OCI-LY3 (cell line): ENCODE results near the gene BCL7A.

Experiments used
- H2AFZ ChIP-seq: fragments of 200-600, 300-600 bp; shearing (Covaris generic); 2 replicates; pipeline ENCODE4 v1.6.0; 2014; ENCODE audit warnings: antibody characterized with exemption, low read depth, low read length
- H3K27ac ChIP-seq: fragments of 200-600, 300-600 bp; sonication (generic); 2 replicates; pipeline ENCODE4 v1.5.1; 2014; ENCODE audit warnings: mild to moderate bottlenecking, low read length, moderate library complexity, mixed read lengths
- H3K27me3 ChIP-seq: fragments of 200-600, 300-600 bp; sonication (generic); 2 replicates; pipeline ENCODE4 v1.6.1; 2014; ENCODE audit warnings: low read depth, low read length, mixed read lengths
- H3K36me3 ChIP-seq: fragments of 200-600, 300-600 bp; sonication (generic); replicated peaks from 2 replicates; pipeline ENCODE3; 2014; ENCODE audit warnings: low read depth, low read length, mixed read lengths
- H3K4me1 ChIP-seq: fragments of 300-600, 200-600 bp; sonication (generic); 2 replicates; pipeline ENCODE4 v1.6.1; 2014; ENCODE audit warnings: low read length, mixed read lengths
- H3K4me2 ChIP-seq: fragments of 200-600, 300-600 bp; sonication (generic); 2 replicates; pipeline ENCODE4 v1.6.1; 2014; ENCODE audit warnings: low read length, mixed read lengths
- H3K4me3 ChIP-seq: fragments of 300-600, 200-600 bp; sonication (generic); 2 replicates; pipeline ENCODE4 v1.5.1; 2014; ENCODE audit warnings: antibody characterized with exemption, mild to moderate bottlenecking, low read length, moderate library complexity
- H3K79me2 ChIP-seq: fragments of 300-600, 200-600 bp; shearing (Covaris generic); 2 replicates; pipeline ENCODE4 v1.6.1; 2014; ENCODE audit warnings: mild to moderate bottlenecking, low read length, mixed read lengths
- H3K9ac ChIP-seq: fragments of 300-600, 200-600 bp; shearing (Covaris generic); 2 replicates; pipeline ENCODE4 v1.6.0; 2014; ENCODE audit warnings: mild to moderate bottlenecking, low read length, moderate library complexity
- H3K9me3 ChIP-seq: fragments of 200-600, 300-600 bp; shearing (Covaris generic); 2 replicates; pipeline ENCODE4 v1.6.1; 2014; ENCODE audit warnings: low read length, mixed read lengths; ENCODE audit not compliant: insufficient read depth
- H4K20me1 ChIP-seq: fragments of 200-600, 300-600 bp; sonication (generic); 2 replicates; pipeline ENCODE4 v1.6.1; 2016; ENCODE audit warnings: low read length, mixed read lengths; ENCODE audit not compliant: insufficient read depth
- EZH2phosphoT487 ChIP-seq: fragments of 200-600 bp; shearing (Covaris generic); IDR thresholded peaks from 2 replicates; pipeline ENCODE4 v1.6.1; 2018; ENCODE audit warnings: antibody characterized with exemption, mixed run types, low read depth
- TF ChIP-seq, protein P1 (sequence below): fragments of 200-600, 300-600 bp; sonication (generic); IDR thresholded peaks from 2 replicates; pipeline ENCODE4 v1.5.1; 2014; ENCODE audit warnings: antibody characterized with exemption, low read length, low read depth

Gene BCL7A

DNA sequence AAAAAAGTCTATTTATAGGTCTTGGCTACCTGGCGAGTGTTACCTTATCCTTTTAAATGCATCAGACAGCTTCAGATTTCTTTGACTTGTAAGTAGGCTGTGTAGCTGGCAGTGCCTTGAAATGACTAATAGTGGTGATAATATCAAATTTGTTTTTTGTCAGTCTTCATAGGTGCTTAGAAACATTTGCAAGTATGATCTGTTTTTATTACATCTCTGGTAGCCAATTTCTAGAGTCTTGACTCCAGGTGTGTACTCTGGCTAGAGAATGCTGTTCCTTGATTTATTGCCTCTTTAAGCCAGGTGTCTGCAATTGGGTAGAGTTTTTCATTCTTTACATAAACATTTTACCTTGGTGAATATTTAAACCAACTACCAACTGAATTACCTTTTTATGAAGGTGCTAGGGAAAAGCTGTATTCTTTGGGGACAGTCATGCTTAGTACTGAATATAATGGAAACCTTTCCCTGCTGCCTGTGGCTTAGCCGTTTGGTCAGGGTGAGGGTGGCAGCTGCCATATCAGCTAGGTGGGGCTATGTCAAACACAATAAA, 89.5 kb downstream of the BCL7A start:
- H2AFZ ChIP-seq = no peak overlapping the region
- H3K9me3 ChIP-seq = no peaks in the 10 kb centered on the region
- no peak overlapping the region for H3K9ac ChIP-seq
- no peak overlapping the region for H3K27ac ChIP-seq
- H3K79me2 ChIP-seq = peaks cover 33% of the 10 kb centered on the region
- no peaks in the 10 kb centered on the region for H3K27me3 ChIP-seq
- peaks cover 28% of the 10 kb centered on the region for H4K20me1 ChIP-seq
- no peak for TF ChIP-seq EZH2phosphoT487
- TF ChIP-seq, protein P1, sequence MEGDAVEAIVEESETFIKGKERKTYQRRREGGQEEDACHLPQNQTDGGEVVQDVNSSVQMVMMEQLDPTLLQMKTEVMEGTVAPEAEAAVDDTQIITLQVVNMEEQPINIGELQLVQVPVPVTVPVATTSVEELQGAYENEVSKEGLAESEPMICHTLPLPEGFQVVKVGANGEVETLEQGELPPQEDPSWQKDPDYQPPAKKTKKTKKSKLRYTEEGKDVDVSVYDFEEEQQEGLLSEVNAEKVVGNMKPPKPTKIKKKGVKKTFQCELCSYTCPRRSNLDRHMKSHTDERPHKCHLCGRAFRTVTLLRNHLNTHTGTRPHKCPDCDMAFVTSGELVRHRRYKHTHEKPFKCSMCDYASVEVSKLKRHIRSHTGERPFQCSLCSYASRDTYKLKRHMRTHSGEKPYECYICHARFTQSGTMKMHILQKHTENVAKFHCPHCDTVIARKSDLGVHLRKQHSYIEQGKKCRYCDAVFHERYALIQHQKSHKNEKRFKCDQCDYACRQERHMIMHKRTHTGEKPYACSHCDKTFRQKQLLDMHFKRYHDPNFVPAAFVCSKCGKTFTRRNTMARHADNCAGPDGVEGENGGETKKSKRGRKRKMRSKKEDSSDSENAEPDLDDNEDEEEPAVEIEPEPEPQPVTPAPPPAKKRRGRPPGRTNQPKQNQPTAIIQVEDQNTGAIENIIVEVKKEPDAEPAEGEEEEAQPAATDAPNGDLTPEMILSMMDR = no peak
- H3K4me2 ChIP-seq = no peak overlapping the region
- no peak overlapping the region for H3K4me3 ChIP-seq
- peaks cover 7% of the 10 kb centered on the region for H3K4me1 ChIP-seq
- no peaks in the 10 kb centered on the region for H3K36me3 ChIP-seq
